ENCODE measurements around the gene HOXC5.

Gene HOXC5

DNA sequence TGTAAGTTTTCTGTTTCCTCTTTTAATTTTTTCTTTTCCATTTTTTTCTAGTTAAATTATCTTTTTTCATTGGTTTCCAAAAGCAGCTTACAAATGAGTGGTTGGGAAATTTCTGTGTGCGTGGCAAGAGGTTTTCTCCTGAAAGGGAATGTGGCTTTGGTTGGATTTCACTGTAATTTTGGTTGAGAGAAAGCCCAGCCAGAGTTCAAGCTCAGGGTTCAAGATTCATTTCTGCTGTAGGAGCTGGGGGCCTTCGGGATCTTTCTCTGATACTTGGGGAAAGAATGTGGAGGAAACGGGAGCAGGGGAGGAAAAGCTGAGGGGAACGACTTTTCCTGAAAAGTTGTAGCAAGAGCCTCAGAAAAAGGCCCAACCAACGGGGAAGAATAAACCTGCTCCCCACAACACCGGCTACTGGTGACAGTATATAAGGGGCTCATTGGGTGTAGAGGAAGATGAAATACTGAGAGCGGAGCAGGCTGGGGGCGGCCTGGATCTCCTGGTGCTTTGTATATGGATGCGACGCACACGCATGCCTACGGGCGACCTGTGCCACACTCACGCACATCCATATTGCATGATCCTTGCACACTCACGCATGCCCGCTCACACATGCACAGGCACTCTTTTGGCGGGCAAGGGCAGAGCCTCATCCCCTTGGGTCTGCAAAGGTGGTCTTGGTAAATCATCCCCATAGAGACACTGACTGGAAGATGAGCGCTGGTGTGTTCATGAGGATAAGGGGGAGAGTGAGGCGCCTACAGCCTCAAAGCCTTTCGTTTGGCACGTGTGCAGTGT lies 46.0 kb upstream of the HOXC5 start:
- H3K4me3 ChIP-seq (ENCODE audit: low read depth, low read length), result no peak overlapping the region
- TF ChIP-seq, protein P1, sequence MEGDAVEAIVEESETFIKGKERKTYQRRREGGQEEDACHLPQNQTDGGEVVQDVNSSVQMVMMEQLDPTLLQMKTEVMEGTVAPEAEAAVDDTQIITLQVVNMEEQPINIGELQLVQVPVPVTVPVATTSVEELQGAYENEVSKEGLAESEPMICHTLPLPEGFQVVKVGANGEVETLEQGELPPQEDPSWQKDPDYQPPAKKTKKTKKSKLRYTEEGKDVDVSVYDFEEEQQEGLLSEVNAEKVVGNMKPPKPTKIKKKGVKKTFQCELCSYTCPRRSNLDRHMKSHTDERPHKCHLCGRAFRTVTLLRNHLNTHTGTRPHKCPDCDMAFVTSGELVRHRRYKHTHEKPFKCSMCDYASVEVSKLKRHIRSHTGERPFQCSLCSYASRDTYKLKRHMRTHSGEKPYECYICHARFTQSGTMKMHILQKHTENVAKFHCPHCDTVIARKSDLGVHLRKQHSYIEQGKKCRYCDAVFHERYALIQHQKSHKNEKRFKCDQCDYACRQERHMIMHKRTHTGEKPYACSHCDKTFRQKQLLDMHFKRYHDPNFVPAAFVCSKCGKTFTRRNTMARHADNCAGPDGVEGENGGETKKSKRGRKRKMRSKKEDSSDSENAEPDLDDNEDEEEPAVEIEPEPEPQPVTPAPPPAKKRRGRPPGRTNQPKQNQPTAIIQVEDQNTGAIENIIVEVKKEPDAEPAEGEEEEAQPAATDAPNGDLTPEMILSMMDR (IDR thresholded peaks at IDR 0.05; ENCODE audit: low read depth, low read length), result no peak

DNA sequence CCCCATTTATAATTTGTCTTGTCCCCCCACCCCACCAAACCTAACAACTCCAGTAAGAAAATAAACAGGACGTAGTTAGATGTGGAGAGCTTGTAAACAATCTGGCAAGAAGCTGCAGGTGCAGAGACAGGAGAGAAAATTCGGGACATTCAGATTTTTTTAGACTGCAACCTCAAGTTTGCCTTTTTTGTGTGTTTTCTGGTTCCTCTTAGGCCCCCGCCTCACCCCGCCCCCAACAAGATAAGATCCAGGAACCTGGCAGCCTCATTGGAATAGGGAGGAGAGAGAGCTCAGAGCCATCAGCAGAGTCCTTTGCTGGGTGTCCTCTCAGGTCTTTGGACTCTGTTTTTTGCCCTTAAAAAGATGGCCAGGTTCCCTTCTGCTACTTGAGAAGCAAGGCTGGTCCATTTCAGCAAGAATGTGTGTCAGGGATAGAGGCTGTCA lies 45.0 kb upstream of the HOXC5 start:
- TF ChIP-seq, protein P1 (IDR thresholded peaks at IDR 0.05; ENCODE audit: low read depth, low read length), result no peak
- no peak overlapping the region for H3K4me3 ChIP-seq (ENCODE audit: low read depth, low read length)

DNA sequence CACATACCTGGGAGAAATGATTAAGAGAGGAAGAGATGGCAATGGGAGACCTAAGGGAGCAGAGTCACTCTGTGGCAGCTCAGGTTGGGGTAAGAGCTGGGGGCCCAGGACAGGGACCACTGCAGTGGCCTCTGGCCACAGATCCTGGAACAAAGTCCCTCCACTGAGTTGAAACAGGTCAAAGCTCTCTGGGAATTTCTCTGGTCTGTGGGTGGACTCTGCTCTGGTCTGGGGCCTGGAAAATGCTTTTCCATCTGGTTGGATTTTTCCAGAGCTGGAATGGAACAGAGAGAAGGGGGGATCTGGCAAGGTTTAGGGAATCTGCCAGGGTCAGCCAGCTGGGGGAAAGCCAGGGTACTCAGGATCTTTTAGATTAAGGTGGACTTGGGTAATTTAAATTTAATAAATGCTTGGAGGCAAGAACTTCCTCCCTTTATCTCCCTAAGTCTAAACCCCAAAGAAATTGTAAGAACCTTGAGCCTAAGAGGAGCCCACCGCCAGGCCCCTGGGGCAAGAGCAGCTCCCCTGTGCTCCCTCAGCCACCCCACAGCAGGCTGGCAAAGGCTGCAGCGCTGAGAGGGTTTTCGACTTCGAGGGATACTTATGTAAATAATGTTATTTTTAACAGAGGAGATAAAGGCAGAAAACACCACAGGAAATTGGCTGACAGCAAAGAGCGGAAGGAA lies 44.2 kb upstream of the HOXC5 start:
- H3K4me3 ChIP-seq (ENCODE audit: low read depth, low read length), result no peak overlapping the region
- TF ChIP-seq, protein P1 (IDR thresholded peaks at IDR 0.05; ENCODE audit: low read depth, low read length), result no peak

DNA sequence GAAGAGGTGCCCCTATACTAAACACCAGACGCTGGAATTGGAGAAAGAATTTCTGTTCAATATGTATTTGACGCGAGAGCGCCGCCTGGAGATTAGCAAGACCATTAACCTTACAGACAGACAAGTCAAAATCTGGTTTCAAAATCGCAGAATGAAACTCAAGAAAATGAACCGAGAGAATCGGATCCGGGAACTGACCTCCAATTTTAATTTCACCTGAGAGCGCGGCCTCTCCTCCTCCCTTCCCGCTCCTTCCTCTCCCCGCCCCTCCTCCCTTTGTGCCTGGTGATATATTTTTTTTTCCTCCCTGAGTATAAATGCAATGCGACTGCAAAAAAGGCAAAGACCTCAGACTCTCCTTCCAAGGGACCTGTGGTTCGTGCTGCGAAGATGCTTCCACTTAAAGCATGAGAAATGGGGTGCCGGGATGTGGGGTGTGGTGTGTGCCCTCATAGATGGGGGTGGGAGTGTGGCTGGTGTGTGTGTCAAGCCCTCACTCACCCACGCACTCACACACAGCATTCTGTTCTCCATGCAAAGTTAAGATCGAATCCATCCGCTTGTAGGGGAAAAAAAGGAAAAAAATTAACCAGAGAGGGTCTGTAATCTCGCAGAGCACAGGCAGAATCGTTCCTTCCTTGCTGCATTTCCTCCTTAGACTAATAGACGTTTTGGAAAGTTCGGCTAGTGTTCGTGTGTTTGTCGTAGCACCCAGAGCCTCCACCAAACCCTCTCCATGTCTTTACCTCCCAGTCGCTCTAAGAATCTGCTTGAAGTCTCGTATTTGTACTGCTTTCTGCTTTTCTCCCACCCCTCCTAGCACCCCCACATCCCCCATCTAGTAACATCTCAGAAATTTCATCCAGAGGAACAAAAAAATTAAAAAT lies 43.4 kb upstream of the HOXC5 start:
- TF ChIP-seq, protein P1 (IDR thresholded peaks at IDR 0.05; ENCODE audit: low read depth, low read length), result 0 out of 2 replicates have a peak, but pooled peaks have one; percentile 22
- no peak overlapping the region for H3K4me3 ChIP-seq (ENCODE audit: low read depth, low read length)

DNA sequence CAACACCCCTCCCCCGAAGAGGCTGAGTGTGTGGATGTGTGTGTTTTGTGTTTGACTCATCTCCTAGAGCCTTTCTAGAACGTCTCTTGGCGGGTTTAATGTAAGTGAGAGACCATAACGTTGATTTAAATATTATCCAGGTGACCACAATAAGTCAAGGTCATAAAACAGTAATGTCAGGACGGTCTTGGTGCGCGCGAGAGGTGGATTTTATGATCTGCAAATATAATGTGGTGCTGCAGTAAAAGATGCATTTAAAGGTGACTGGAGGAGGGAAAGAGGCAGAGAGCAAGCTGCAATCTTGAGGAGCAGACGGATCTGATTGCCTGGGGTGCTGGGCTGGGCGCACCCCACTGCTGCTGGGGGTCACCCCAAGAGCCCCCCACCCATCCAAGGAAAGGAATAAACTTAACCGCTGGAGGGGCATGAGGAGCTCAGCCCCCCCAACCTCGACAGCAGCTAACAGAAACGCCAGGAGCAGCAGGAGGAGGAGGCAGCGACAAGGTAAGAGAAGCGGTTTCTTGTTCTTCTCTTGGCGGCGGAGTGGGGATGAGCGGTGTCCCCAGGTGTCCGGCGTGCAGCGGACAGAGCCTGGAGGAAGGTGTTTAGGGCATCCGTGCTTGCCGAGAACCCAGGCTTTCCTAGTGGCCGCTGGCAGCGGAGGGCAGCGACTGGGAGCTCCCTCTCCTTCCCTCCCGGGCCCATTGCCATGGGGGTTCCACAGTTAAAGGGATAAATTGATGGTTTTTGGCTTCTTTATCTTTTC lies 42.4 kb upstream of the HOXC5 start:
- no peak overlapping the region for H3K4me3 ChIP-seq (ENCODE audit: low read depth, low read length)
- TF ChIP-seq, protein P1 (IDR thresholded peaks at IDR 0.05; ENCODE audit: low read depth, low read length), result no peak

GRCh38 chr12:53991077-53991460 lies 41.8 kb upstream of the HOXC5 start:
- TF ChIP-seq, protein P1 (IDR thresholded peaks at IDR 0.05; ENCODE audit: low read depth, low read length), result no peak
- H3K4me3 ChIP-seq (ENCODE audit: low read depth, low read length), result no peak overlapping the region

Data from WI38 (cell line).